A549 (cell line): Measurements from ENCODE around the gene E2F2. TPM values are rescaled to one million over a fixed set of nuclear protein-coding genes. Genes with fewer than 3 reads are reported as not detected.
A peak's percentile ranks its signal among the peaks of the same experiment; 100 is the strongest.

ENCODE experiments used
- ATAC-seq, 2 experiments: fragments of 200-7000 bp in 1 of 2; fragments of >200 bp in 1 of 2; cut with Nextera tagmentation in 1 of 2; cut with Tn5 transposase in 1 of 2; 3 replicates each; pipeline versions ENCODE4 v1.8.0 to v1.9.1; 2018 to 2020; ENCODE audit warnings: mild to moderate bottlenecking in 1 of 2, moderate library complexity in 1 of 2
- CTCF ChIA-PET: fragments of 300-600 bp; sonication (Branson Sonifier 250); formaldehyde crosslinking; extraction: SDS; loops from one replicate; lab custom pipeline; 2021; ENCODE audit warnings: antibody characterized with exemption, inconsistent platforms; lab: Yijun Ruan, JAX
- POLR2A ChIA-PET: fragments of 350-600 bp; formaldehyde crosslinking; extraction: SDS; loops from one replicate; lab custom pipeline; 2021; ENCODE audit warnings: antibody characterized with exemption, inconsistent platforms; lab: Yijun Ruan, JAX
- DNase-seq, 2 experiments: peaks; one replicate each; pipeline versions ENCODE4 v3.0.0 to v3.0.0-alpha.2; 2011 to 2016; ENCODE audit warnings: low read depth in 1 of 2, low spot score in 1 of 2
- FAIRE-seq: peaks from 2 replicates; lab custom pipeline; 2011; peaks lifted over from hg19 to GRCh38; lab: Jason Lieb, UNC
- H3K27ac ChIP-seq, 2 experiments: fragments of >200 bp; sonication (Bioruptor Twin); formaldehyde crosslinking; 3 replicates each; pipeline ENCODE4 v1.5.1; 2016 to 2017
- H3K4me1 ChIP-seq: fragments of >200 bp; sonication (Bioruptor Twin); formaldehyde crosslinking; 3 replicates; pipeline ENCODE4 v1.6.1; 2016
- H3K4me2 ChIP-seq: fragments of >200 bp; sonication (Bioruptor Twin); formaldehyde crosslinking; 3 replicates; pipeline ENCODE4 v1.6.1; 2016
- H3K4me3 ChIP-seq: fragments of >200 bp; sonication (Bioruptor Twin); formaldehyde crosslinking; 3 replicates; pipeline ENCODE4 v1.5.1; 2016
- H3K9me3 ChIP-seq: fragments of >200 bp; sonication (Bioruptor Twin); formaldehyde crosslinking; 3 replicates; pipeline ENCODE4 v1.6.1; 2016
- BCL3 ChIP-seq: fragments of >200 bp; sonication (Bioruptor Twin); formaldehyde crosslinking; IDR thresholded peaks from 3 replicates; pipeline ENCODE4 v1.6.1; 2016
- BHLHE40 ChIP-seq: IDR thresholded peaks from 2 replicates; pipeline ENCODE4 v1.6.1; 2012; ENCODE audit warnings: low read depth, low read length, inconsistent platforms
- CBX2 ChIP-seq: fragments of 200-600 bp; sonication (generic); IDR thresholded peaks from 2 replicates; pipeline ENCODE4 v1.6.1; 2016; ENCODE audit warnings: low read depth, mild to moderate bottlenecking, borderline replicate concordance
- CBX8 ChIP-seq: fragments of 200-600 bp; sonication (generic); IDR thresholded peaks from 2 replicates; pipeline ENCODE4 v1.6.1; 2016
- CEBPB ChIP-seq, 2 experiments: fragments of >200 bp in 1 of 2; sonication (Bioruptor Twin) in 1 of 2; formaldehyde crosslinking in 1 of 2; IDR thresholded peaks; 2 replicates each; pipeline ENCODE4 v1.6.1; 2012 to 2016
- CHD2 ChIP-seq: fragments of 150-350 bp; IDR thresholded peaks from 2 replicates; pipeline ENCODE4 v1.6.1; 2014; ENCODE audit warnings: low read length; ENCODE audit not compliant: partially characterized antibody
- CHD4 ChIP-seq: fragments of 200-600 bp; sonication (generic); IDR thresholded peaks from 2 replicates; pipeline ENCODE4 v1.6.1; 2016; ENCODE audit warnings: antibody characterized with exemption, mild to moderate bottlenecking, borderline replicate concordance
- CTCF ChIP-seq: fragments of >200 bp; sonication (Bioruptor Twin); formaldehyde crosslinking; IDR thresholded peaks from 3 replicates; pipeline ENCODE4 v1.5.1; 2016
- EHMT2 ChIP-seq: fragments of 200-600 bp; sonication (generic); IDR thresholded peaks from 2 replicates; pipeline ENCODE4 v1.6.1; 2016; ENCODE audit warnings: antibody characterized with exemption, low read depth, mild to moderate bottlenecking, moderate library complexity
- ELK1 ChIP-seq: fragments of 150-350 bp; IDR thresholded peaks from 2 replicates; pipeline ENCODE4 v1.6.1; 2014; ENCODE audit warnings: low read depth, mild to moderate bottlenecking, low read length
- ESRRA ChIP-seq: fragments of 150-350 bp; IDR thresholded peaks from 2 replicates; pipeline ENCODE4 v1.6.1; 2014; ENCODE audit warnings: mild to moderate bottlenecking, low read length, borderline replicate concordance
- FOSL2 ChIP-seq, 2 experiments: fragments of 450-650 bp in 1 of 2; fragments of >200 bp in 1 of 2; sonication (Bioruptor Twin) in 1 of 2; formaldehyde crosslinking; IDR thresholded peaks; 2 replicates each; pipeline versions ENCODE4 v1.5.0 to v1.6.1; 2016 to 2020; ENCODE audit warnings: mild to moderate bottlenecking in 1 of 2, moderate library complexity in 1 of 2
- HDAC2 ChIP-seq: fragments of 200-600 bp; sonication (generic); IDR thresholded peaks from 2 replicates; pipeline ENCODE4 v1.6.1; 2016
- HEYL ChIP-seq: fragments of 250-450 bp; sonication (Bioruptor Pico); IDR thresholded peaks from 2 replicates; pipeline ENCODE4 v1.8.0; 2021; ENCODE audit warnings: mild to moderate bottlenecking, moderate library complexity
- HOXA7 ChIP-seq: fragments of 250-450 bp; sonication (Bioruptor Pico); IDR thresholded peaks from 2 replicates; pipeline ENCODE4 v1.5.0; 2020; ENCODE audit warnings: mild to moderate bottlenecking, moderate library complexity
- HOXB13 ChIP-seq: fragments of 250-450 bp; sonication (Bioruptor Pico); IDR thresholded peaks from 2 replicates; pipeline ENCODE4 v1.5.0; 2020; ENCODE audit warnings: low read depth, mild to moderate bottlenecking, moderate library complexity
- HOXB5 ChIP-seq: fragments of 250-450 bp; sonication (Bioruptor Pico); IDR thresholded peaks from 2 replicates; pipeline ENCODE4 v1.5.0; 2020; ENCODE audit warnings: mild to moderate bottlenecking, moderate library complexity
- JUNB ChIP-seq: fragments of >200 bp; sonication (Bioruptor Twin); formaldehyde crosslinking; IDR thresholded peaks from 2 replicates; pipeline ENCODE4 v1.6.1; 2016
- KDM1A ChIP-seq: fragments of 200-600 bp; sonication (generic); IDR thresholded peaks from 2 replicates; pipeline ENCODE4 v1.6.1; 2016; ENCODE audit warnings: low read depth, mild to moderate bottlenecking
- MAZ ChIP-seq: fragments of 150-350 bp; IDR thresholded peaks from 2 replicates; pipeline ENCODE4 v1.6.1; 2014; ENCODE audit warnings: antibody characterized with exemption, low read depth, low read length, borderline replicate concordance
- MYC ChIP-seq: IDR thresholded peaks from 2 replicates; pipeline ENCODE4 v1.6.1; 2012; ENCODE audit warnings: mild to moderate bottlenecking, inconsistent platforms, low read length, improper control_type of control experiment, borderline replicate concordance
- NFE2L2 ChIP-seq: fragments of 150-350 bp; conservative IDR thresholded peaks from 2 replicates; pipeline ENCODE4 v1.6.1; 2014; ENCODE audit warnings: low read length
- POLR2AphosphoS2 ChIP-seq: conservative IDR thresholded peaks from 2 replicates; pipeline ENCODE4 v1.6.1; 2012; ENCODE audit warnings: low read length, improper control_type of control experiment, inconsistent platforms
- RAD21 ChIP-seq, 2 experiments: fragments of >200 bp in 1 of 2; sonication (Bioruptor Twin) in 1 of 2; formaldehyde crosslinking in 1 of 2; IDR thresholded peaks in 1 of 2; conservative IDR thresholded peaks in 1 of 2; 2 replicates in 1 of 2; 3 replicates in 1 of 2; pipeline ENCODE4 v1.6.1; 2012 to 2018; ENCODE audit warnings: inconsistent platforms in 1 of 2
- RARB ChIP-seq: fragments of 250-450 bp; sonication (Bioruptor Pico); IDR thresholded peaks from 2 replicates; pipeline ENCODE4 v1.8.0; 2021; ENCODE audit warnings: mild to moderate bottlenecking, moderate library complexity
- RNF2 ChIP-seq: fragments of 200-600 bp; sonication (generic); IDR thresholded peaks from 2 replicates; pipeline ENCODE4 v1.6.1; 2016; ENCODE audit warnings: low read depth, mild to moderate bottlenecking, antibody characterized with exemption, moderate library complexity, borderline replicate concordance
- SMC3 ChIP-seq: fragments of >200 bp; sonication (Bioruptor Twin); formaldehyde crosslinking; IDR thresholded peaks from 3 replicates; pipeline ENCODE4 v1.6.1; 2018; ENCODE audit warnings: inconsistent platforms
- SREBF2 ChIP-seq: fragments of 450-650 bp; IDR thresholded peaks from 2 replicates; pipeline ENCODE4 v1.6.1; 2014; ENCODE audit warnings: mild to moderate bottlenecking, moderate library complexity
- TFCP2L1 ChIP-seq: fragments of 250-450 bp; sonication (Bioruptor Pico); IDR thresholded peaks from 2 replicates; pipeline ENCODE4 v1.5.0; 2021; ENCODE audit warnings: mild to moderate bottlenecking
- USF2 ChIP-seq: fragments of 450-650 bp; IDR thresholded peaks from 2 replicates; pipeline ENCODE4 v1.6.1; 2014; ENCODE audit warnings: antibody characterized with exemption
- ZFP36 ChIP-seq: fragments of 450-650 bp; IDR thresholded peaks from 2 replicates; pipeline ENCODE4 v1.6.1; 2014; ENCODE audit warnings: borderline replicate concordance; ENCODE audit not compliant: partially characterized antibody
- ZNF302 ChIP-seq: fragments of 250-450 bp; sonication (Bioruptor Pico); IDR thresholded peaks from 2 replicates; pipeline ENCODE4 v1.9.0; 2021; ENCODE audit warnings: inconsistent platforms, mild to moderate bottlenecking, moderate library complexity
- WGBS: methylation state at CpG from one replicate; pipeline ENCODE4 v1.1.6; 2017; ENCODE audit errors: missing lambda C conversion rate; 5-methylcytosine and 5-hydroxymethylcytosine counted together
- polyA plus RNA-seq, 4 experiments: library from polyadenylated mRNA; depleted of rRNA in 3 of 4; stranded (reverse); fragments of >200 nt; fragmentation: RNase III in 1 of 4; extraction: RNeasy Plus Mini Kit Qiagen cat#74134 plus additional on column Dnase treatment in 1 of 4; gene quantifications; 2 replicates in 3 of 4; 3 replicates in 1 of 4; pipeline ENCODE4 v1.2.3, GENCODE V29; 2011 to 2017

The E2F2 gene
- polyA plus RNA-seq, 2 of the 4 experiments (the other 2 are of a cell fraction) = 0.90 to 3.4 TPM

- TF ChIP-seq BCL3 (no peak), HOXB13 (CRISPR knock-in tag) (no peak), ESRRA (no peak), CHD2 (no peak), HOXA7 (peak; percentile 10; the same call in 1 of the 2 replicates)
These were observed 26.6 kb upstream of the E2F2 start (continued) for GRCh38 chr1:23557471-23558124.

- Histone ChIP-seq H3K4me3 (peak overlapping the region; percentile 92), H3K4me2 (peak overlapping the region; percentile 77), H3K9me3 (no peaks in the 10 kb centered on the region), H3K27ac (peak overlapping the region; percentile 96 to 98), H3K4me1 (peaks cover 56% of the 10 kb centered on the region)
- ChIA-PET CTCF (interaction anchor here (0.5 to 29.3 kb wide), 8 partner anchors 12 to 77 kb away, joined by 3 to 699 read pairs (median 4); no protein-coding TSS in a partner anchor), POLR2A (interaction anchor here (0.6 to 11.2 kb wide), 14 partner anchors 13 to 1531 kb away, joined by 3 to 168 read pairs (median 16); partner anchors contain the start of genes ELOA and RPL11)
- FAIRE-seq = no peak
- WGBS = 2% methylated on average over 3 of the region's 4 CpGs
- ATAC-seq = peak; percentile 17 to 34
- peak; percentile 65 to 82 for DNase-seq
- no peak for TF ChIP-seq USF2
- no peak for TF ChIP-seq SREBF2
- no peak for TF ChIP-seq NFE2L2
- TF ChIP-seq TFCP2L1 = peak; percentile 95
- no peak for TF ChIP-seq ZFP36
- TF ChIP-seq POLR2AphosphoS2 = peak; percentile 88; the same call in 1 of the 2 replicates
- no peak for TF ChIP-seq BHLHE40
- no peak for TF ChIP-seq HDAC2
- no peak for TF ChIP-seq ZNF302 (CRISPR knock-in tag)
- TF ChIP-seq CHD4 = no peak
- TF ChIP-seq CHD2 = peak; percentile 18
- no peak for TF ChIP-seq MAZ
- peak; percentile 81 for TF ChIP-seq HOXB13 (CRISPR knock-in tag)
- TF ChIP-seq CBX2 = no peak
- TF ChIP-seq JUNB = peak; percentile 10; the same call in 1 of the 2 replicates
- no peak for TF ChIP-seq EHMT2
- no peak for TF ChIP-seq CTCF
- no peak for TF ChIP-seq ELK1
- TF ChIP-seq ESRRA = no peak
- TF ChIP-seq RARB (CRISPR knock-in tag) = peak; percentile 77; the same call in 1 of the 2 replicates
- TF ChIP-seq KDM1A = no peak
- TF ChIP-seq FOSL2 (IDR thresholded peaks at IDR 0.05) = 0 out of 2 replicates have a peak, but pooled peaks have one; percentile 18
- TF ChIP-seq FOSL2 (CRISPR knock-in tag; IDR thresholded peaks at IDR 0.05) = peak; percentile 45
- TF ChIP-seq CBX8 = no peak
- TF ChIP-seq SMC3 = peak; percentile 5; the same call in 1 of the 3 replicates
- no peak; a peak in 1 of 5 replicates for TF ChIP-seq RAD21 (conservative IDR thresholded peaks at IDR 0.05 in 1 of 2, IDR thresholded peaks at IDR 0.05 in 1 of 2)
- peak; percentile 8 to 66; a peak in 2 of 4 replicates for TF ChIP-seq CEBPB (IDR thresholded peaks at IDR 0.05)
- TF ChIP-seq HOXB5 (CRISPR knock-in tag) = peak; percentile 78; the same call in 1 of the 2 replicates
- TF ChIP-seq HEYL = no peak
- TF ChIP-seq RNF2 = no peak
- TF ChIP-seq MYC = no peak
These were observed 25.8 kb upstream of the E2F2 start for GRCh38 chr1:23556635-23557470.
